HL-60/S4 treated with phorbol 12-myristate 13-acetate at 8.2 ng/mL for 4 days and 3 days (cell line): ENCODE results near the gene DIP2C.

Experiments used
- in situ Hi-C: fragments of 300-500 bp; cut with MboI; formaldehyde crosslinking; loops from 2 replicates; pipeline ENCODE4 v1.15.0; 2022; ENCODE audit warnings: low sequenced_read_pairs

DIP2C gene

DNA sequence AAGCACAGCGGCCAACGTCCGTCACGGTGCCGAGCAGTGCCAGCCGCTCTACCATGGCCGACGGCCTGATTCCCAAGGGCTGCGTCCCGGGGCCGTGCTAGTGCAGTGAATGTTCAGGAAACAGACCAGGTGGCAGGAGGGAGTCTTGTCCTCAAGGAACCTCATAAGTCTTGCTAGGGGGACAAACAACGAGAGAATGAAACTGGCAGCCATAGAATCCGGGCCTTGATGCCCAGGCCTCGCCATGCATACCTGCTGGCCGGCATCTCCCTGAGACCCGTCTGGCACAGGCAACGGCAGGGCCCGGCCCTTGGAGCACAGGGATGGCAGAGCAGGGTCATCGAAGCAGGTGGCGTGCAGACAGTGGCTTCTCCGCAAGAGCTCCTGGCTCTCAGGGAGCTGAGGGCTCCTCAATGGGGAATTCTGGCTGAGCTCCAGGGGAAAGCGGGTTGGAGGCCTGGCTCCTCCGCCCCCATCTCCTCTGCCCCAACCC is 58.8 kb downstream of the DIP2C start:
- in situ Hi-C loops, result no loop called here

GRCh38 chr10:629186-629998 is 60.1 kb downstream of the DIP2C start:
- in situ Hi-C loops, result no loop called here

GRCh38 chr10:628386-629045 is 61.0 kb downstream of the DIP2C start:
- in situ Hi-C loops, result no loop called here

DNA sequence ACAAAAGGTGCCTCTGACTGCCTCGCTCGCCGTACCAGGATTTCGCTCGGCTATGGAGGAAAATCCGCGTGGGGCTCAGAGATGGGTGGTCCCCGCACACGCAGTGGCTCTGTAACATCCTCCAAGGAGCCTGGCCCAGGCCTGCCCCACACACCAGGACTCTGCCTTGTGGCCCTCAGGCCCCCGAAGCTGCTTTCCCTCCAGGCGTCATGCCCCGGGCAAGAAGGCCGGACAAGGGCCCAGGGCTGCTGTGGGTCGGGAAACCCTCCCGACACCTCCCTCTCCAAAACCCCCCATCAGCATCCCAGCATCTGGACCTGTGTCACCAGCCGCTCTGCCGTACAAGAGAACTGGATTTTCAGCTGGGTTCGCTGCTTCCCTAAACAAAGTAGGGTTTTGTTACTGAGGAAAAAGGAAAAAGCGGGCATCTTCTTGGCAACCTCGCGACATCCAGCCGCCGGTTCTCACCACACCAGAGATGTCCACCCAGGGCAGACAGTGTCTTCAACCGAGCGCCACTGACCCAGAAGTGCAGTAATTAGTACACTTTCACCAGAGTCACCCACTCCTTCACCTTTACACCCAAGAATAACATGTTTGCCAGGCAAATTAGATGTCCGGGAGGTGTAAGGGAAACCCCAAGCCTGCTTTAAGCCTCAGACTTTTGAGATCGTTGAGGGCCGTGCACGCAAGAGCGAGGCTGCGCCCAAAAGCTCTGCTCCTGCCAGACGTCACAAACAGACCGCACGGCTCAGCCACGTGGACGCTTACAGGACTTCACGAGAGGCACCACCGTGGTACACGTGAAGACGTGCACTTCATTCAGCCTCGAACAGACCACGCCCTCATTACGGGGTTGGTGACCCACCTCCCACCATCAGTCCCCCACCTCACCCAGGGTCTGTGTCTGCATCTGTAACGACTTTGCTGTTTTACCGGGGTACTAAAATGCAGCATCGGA is 62.2 kb downstream of the DIP2C start:
- in situ Hi-C loops, result no loop called here

DNA sequence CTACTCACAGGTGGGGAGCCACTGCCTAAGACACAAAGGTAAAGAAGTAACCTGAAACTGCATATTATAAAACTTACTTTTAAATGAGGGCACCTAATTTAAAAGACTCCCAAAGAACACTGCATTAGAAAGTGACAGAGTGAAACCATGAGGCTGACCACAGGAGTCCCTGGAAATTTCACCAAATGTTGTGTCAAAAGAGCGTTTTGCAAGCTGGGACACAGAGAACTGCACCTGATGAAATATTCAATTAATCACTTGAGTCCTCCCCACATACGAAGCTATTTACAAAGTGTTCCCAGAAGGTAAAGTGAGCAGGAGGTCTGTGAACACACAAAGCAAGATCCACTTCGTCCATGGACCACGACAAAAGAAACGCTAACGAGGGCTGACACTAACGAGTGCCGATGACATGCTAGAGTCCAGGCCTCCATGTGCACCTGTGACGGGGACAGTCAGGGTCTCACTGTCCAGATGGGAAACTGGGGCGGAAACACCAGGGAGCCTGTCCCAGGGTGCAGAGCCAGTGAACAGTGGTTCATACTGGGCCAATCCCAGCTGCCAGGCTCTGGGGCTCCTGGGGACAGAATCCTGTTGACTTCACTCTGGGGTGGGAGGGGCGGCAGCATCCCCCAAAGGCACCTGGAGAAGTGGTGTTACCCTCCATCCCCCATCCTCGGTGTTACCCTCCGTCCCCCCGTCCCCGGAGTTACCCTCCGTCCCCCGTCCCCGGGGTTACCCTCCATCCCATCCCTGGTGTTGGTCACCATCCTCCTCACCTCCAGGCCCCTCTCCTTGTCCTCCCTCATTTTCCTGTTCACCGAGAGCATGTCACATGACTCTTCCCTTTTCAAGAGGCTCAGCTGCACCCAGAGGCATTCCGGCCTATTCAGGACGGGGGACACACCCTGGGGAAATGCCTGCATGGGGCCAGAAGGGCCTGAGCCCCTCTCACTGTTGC is 63.4 kb downstream of the DIP2C start:
- in situ Hi-C loops, result no loop called here

DNA sequence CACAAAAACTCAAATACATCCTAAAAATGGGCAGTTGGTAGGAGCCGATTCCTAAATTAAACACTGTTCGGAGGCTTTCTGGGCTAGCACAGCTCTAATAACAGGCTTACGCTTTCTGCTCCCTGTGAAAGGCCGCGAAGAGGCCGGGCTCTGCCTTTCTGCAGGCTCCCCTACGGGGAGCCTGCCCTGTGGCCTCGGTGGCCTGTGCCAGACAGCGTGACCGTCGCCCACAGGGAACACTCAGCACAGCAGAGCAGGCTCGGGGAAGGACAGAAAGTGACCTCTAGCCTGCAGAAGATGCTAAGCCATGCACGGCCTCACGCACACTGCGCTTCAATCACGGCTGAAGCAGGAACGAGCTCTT is 64.2 kb downstream of the DIP2C start:
- in situ Hi-C loops, result no loop called here

GRCh38 chr10:624605-625332 is 64.7 kb downstream of the DIP2C start:
- in situ Hi-C loops, result no loop called here

- in situ Hi-C loops, result no loop called here
Measured at GRCh38 chr10:624312-624604, 65.2 kb downstream of the DIP2C start.

GRCh38 chr10:623477-624311 is 65.8 kb downstream of the DIP2C start:
- in situ Hi-C loops, result no loop called here

GRCh38 chr10:623014-623413 is 66.5 kb downstream of the DIP2C start:
- in situ Hi-C loops, result no loop called here

GRCh38 chr10:621981-622740 is 67.3 kb downstream of the DIP2C start:
- in situ Hi-C loops, result no loop called here

GRCh38 chr10:621513-621912 is 68.0 kb downstream of the DIP2C start:
- in situ Hi-C loops, result no loop called here

DNA sequence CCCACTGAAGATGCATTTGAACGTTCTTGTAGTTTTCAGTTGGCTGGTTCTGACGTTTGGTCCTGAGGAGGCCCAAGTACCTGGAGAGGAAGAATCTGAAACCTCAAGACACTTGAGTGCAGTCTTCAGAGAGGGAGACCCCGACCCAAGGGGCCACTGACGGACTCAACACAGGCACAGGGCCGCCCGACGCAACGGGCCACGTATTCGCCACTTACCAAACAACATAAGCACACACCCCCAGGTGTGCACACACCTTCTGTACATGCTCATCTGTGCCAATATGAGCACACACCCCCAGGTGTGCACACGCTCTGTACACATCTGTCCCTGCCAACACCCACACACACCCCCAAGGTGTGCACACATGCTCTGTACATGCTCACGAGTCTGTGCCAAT is 68.5 kb downstream of the DIP2C start:
- in situ Hi-C loops, result no loop called here

GRCh38 chr10:620417-620816 is 69.1 kb downstream of the DIP2C start:
- in situ Hi-C loops, result no loop called here

DNA sequence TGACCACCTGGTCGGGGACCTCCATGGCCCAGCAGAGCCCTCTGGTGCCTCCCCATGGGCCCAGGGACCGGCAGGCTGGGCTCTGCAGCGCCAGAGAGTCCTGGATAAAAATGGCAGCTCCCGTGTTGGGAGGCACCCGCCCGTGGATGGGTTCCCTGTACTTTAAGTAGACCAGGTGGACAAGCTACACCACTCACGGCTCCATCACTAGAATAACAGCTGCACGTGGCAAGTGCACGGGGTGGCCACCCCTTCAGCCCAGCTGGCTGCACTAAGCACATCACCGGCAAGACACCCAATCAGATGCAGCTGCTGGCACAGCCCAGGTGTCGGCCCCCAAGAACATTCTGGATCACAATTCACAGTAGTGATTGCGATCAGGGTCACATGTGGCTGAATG is 69.8 kb downstream of the DIP2C start:
- in situ Hi-C loops, result no loop called here

DNA sequence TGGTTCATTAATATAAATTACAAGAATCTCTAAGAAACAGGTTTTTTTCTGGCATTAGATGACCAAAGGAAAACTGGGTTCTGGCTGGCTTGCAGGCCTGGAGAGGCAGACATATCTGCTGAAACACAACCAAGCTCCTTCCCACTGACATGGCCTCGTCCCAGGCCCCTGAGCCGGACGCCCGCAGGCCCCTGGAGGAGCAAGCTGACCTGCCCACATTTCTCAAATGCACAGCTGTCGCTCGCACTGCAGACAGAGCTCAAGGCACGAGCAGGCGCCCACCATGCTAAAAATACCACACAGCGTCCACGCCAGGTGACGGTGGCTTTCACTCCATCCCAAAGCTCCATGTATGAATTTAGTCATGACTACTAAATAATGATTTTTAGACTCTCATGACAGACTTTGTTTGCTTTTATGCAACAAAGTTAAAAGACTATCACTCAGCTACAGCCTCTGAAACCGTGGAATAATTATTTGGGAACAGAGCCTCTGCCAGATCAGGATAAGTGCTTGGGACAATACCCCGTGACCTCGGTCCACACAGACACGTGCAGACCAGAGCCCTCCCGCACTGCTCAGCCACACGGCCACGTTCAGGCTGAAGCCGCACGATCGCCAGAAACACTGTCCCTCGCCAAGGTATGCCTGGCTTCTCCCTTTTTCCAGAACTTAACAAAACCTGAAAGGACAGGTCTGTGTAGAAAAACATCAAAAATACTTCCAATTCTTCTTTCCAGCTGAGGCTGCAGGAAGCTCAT is 71.1 kb downstream of the DIP2C start:
- in situ Hi-C loops, result no loop called here

GRCh38 chr10:617471-617870 is 72.0 kb downstream of the DIP2C start:
- in situ Hi-C loops, result no loop called here
